Gastrocnemius medialis (tissue), 4 donors: ENCODE measurements around the gene TUSC7. TPM values are rescaled to one million over a fixed set of nuclear protein-coding genes. Genes with fewer than 3 reads are reported as not detected.

Source experiments
- ATAC-seq, 2 donors: fragments of 150-250 bp; one replicate each; pipeline ENCODE4 v1.9.1; 2016
- DNase-seq, 2 donors: peaks; one replicate each; pipeline ENCODE4 v3.0.0-alpha.2; 2019
- H3K27ac ChIP-seq, 4 donors: fragments of 200-600 bp; sonication (generic); 1 replicate in 1 of 4; 2 replicates in 3 of 4; pipeline ENCODE4 v1.5.1; 2016 to 2018; ENCODE audit warnings: mild to moderate bottlenecking in 2 of 4, moderate library complexity in 1 of 4
- H3K27me3 ChIP-seq, 3 donors: fragments of 200-600 bp; sonication (generic) in 2 of 3; 1 replicate in 1 of 3; 2 replicates in 2 of 3; pipeline versions ENCODE4 v1.5.1 to v1.6.0; 2016 to 2019; ENCODE audit warnings: mild to moderate bottlenecking in 1 of 3, moderate library complexity in 1 of 3
- H3K36me3 ChIP-seq, 2 donors: fragments of 200-600 bp; sonication (generic) in 1 of 2; one replicate each; pipeline ENCODE4 v1.5.1; 2017 to 2018
- H3K4me1 ChIP-seq, 2 donors: fragments of 200-600 bp; sonication (generic) in 1 of 2; one replicate each; pipeline ENCODE4 v1.5.1; 2016 to 2017; ENCODE audit warnings: mild to moderate bottlenecking in 2 of 2
- H3K4me3 ChIP-seq, 4 donors: fragments of 200-600 bp; sonication (generic) in 3 of 4; 1 replicate in 1 of 4; 2 replicates in 3 of 4; pipeline ENCODE4 v1.5.1; 2016 to 2019; ENCODE audit warnings: mild to moderate bottlenecking in 2 of 4
- H3K9me3 ChIP-seq, 3 donors: fragments of 200-600 bp; sonication (generic) in 2 of 3; 1 replicate in 1 of 3; 2 replicates in 2 of 3; pipeline ENCODE4 v1.5.1; 2016 to 2019
- POLR2A ChIP-seq, 2 donors: fragments of 450-650 bp; IDR thresholded peaks; one replicate each; pipeline ENCODE4 v1.6.1; 2017; ENCODE audit warnings: antibody characterized with exemption in 2 of 2, mild to moderate bottlenecking in 2 of 2, moderate library complexity in 2 of 2
- in situ Hi-C, 4 donors: fragments of 200-750 bp; cut with MboI; loops; one replicate each; pipeline versions ENCODE4 v1.15.0 to v1.8.0; 2017; ENCODE audit warnings: low sequenced_read_pairs in 4 of 4
- intact Hi-C: fragments of 100-400 bp; cut with DNase I; formaldehyde crosslinking; loops from one replicate; pipeline ENCODE4 v1.15.1; 2023; ENCODE audit warnings: low total_unique reads
- total RNA-seq, 4 donors: library from RNA; depleted of rRNA; stranded (reverse); fragments of >200 nt; gene quantifications; one replicate each; pipeline versions ENCODE4 v1.1.0 to v1.2.3, GENCODE V29; 2016
- TF ChIP-seq, protein P1 (sequence below), 5 experiments: fragments of 450-650 bp in 3 of 5; fragments of 200-600 bp in 2 of 5; sonication (generic) in 2 of 5; IDR thresholded peaks in 4 of 5; conservative IDR thresholded peaks in 1 of 5; 1 replicate in 4 of 5; 2 replicates in 1 of 5; pipeline ENCODE4 v1.5.1; 2016 to 2019; ENCODE audit warnings: antibody characterized with exemption in 5 of 5, mild to moderate bottlenecking in 3 of 5, moderate library complexity in 3 of 5

TUSC7 gene
- total RNA-seq, 4 donors from 2014 or later = not detected

DNA sequence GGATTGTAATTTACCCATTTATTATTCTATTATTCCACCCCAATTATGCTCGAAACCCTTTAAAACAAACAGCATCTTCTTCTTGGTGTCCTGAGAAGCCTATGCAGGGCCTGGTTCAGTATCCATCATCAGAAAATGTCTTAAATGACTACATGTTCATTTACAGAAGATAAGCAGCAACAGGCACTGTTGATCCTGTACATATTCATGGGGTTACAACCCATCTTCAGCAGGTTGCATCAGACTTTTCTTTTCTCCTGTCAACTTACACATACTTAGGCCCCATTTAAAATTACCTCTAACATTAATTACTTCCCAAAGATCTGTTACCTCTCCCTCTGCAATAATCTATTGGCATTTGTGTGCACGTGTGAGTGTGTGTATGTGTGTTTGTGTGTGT, 18.9 kb downstream of the TUSC7 start:
- intact Hi-C loops (no loop called here), in situ Hi-C loops (no loop called here)
- H3K9me3 ChIP-seq = no peaks in the 10 kb centered on the region

DNA sequence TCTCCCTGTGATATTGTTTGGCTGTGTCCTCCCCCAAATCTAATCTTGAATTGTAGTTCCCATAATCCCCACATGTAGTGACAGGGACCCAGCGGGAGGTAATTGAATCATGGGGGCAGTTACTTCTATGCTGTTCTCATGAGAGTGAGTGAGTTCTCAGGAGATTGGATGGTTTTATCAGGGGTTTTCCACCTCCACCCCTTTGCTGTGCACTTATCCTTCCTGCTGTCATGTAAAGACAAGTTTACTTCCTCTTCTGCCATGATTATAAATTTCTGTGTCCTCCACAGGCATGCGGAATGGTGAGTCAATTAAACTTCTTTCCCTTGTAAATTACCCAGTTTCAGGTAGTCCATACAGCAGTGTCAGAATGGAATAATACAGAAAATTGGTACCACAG, 24.7 kb downstream of the TUSC7 start:
- TF ChIP-seq, protein P1, sequence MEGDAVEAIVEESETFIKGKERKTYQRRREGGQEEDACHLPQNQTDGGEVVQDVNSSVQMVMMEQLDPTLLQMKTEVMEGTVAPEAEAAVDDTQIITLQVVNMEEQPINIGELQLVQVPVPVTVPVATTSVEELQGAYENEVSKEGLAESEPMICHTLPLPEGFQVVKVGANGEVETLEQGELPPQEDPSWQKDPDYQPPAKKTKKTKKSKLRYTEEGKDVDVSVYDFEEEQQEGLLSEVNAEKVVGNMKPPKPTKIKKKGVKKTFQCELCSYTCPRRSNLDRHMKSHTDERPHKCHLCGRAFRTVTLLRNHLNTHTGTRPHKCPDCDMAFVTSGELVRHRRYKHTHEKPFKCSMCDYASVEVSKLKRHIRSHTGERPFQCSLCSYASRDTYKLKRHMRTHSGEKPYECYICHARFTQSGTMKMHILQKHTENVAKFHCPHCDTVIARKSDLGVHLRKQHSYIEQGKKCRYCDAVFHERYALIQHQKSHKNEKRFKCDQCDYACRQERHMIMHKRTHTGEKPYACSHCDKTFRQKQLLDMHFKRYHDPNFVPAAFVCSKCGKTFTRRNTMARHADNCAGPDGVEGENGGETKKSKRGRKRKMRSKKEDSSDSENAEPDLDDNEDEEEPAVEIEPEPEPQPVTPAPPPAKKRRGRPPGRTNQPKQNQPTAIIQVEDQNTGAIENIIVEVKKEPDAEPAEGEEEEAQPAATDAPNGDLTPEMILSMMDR (IDR thresholded peaks at IDR 0.05 in 4 of 5, conservative IDR thresholded peaks at IDR 0.05 in 1 of 5) = no peak
- TF ChIP-seq POLR2A (IDR thresholded peaks at IDR 0.05) = no peak

More for the DNA sequence above, 18.9 kb downstream of the TUSC7 start:
- H3K36me3 ChIP-seq = no peaks in the 10 kb centered on the region
- H3K27me3 ChIP-seq = no peaks in the 10 kb centered on the region
- no peak overlapping the region for H3K4me3 ChIP-seq
- H3K4me1 ChIP-seq = no peaks in the 10 kb centered on the region
- ATAC-seq (no peak), DNase-seq (no peak)
- H3K27ac ChIP-seq = no peak overlapping the region
- TF ChIP-seq, protein P1 (IDR thresholded peaks at IDR 0.05 in 4 of 5, conservative IDR thresholded peaks at IDR 0.05 in 1 of 5) = no peak
- no peak for TF ChIP-seq POLR2A (IDR thresholded peaks at IDR 0.05)

DNA sequence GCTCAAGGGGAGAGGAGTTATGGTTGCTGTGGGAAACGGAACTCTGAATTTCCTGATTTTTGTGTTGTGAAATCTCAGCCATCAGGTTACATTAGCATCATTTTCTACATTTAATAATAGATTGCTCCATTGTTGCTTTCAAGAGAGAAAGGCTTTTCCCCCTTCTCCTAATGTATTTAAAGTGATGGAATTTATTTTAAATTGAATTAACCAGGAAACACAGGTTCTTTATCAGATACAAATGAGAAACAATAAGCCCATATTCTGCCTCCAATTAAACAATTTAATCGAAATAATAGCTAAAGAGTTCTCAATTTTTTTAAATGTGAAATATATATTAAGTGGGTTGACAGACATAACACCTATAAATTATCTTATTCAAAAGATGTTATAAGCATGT, 30.1 kb downstream of the TUSC7 start:
- no peaks in the 10 kb centered on the region for H3K9me3 ChIP-seq
- DNase-seq (no peak), ATAC-seq (no peak)
- no peak overlapping the region for H3K4me3 ChIP-seq
- no peaks in the 10 kb centered on the region for H3K27me3 ChIP-seq
- TF ChIP-seq POLR2A (IDR thresholded peaks at IDR 0.05) = no peak
- TF ChIP-seq, protein P1 (IDR thresholded peaks at IDR 0.05 in 4 of 5, conservative IDR thresholded peaks at IDR 0.05 in 1 of 5) = no peak
- intact Hi-C loops (no loop called here), in situ Hi-C loops (no loop called here)
- H3K4me1 ChIP-seq = no peaks in the 10 kb centered on the region
- H3K36me3 ChIP-seq = no peaks in the 10 kb centered on the region
- H3K27ac ChIP-seq = no peak overlapping the region

More for the DNA sequence above, 24.7 kb downstream of the TUSC7 start:
- Histone ChIP-seq H3K36me3 (no peaks in the 10 kb centered on the region), H3K4me3 (no peak overlapping the region), H3K4me1 (no peaks in the 10 kb centered on the region), H3K9me3 (no peaks in the 10 kb centered on the region), H3K27ac (no peak overlapping the region), H3K27me3 (no peaks in the 10 kb centered on the region)
- ATAC-seq (no peak), DNase-seq (no peak)
- intact Hi-C loops (no loop called here), in situ Hi-C loops (no loop called here)

DNA sequence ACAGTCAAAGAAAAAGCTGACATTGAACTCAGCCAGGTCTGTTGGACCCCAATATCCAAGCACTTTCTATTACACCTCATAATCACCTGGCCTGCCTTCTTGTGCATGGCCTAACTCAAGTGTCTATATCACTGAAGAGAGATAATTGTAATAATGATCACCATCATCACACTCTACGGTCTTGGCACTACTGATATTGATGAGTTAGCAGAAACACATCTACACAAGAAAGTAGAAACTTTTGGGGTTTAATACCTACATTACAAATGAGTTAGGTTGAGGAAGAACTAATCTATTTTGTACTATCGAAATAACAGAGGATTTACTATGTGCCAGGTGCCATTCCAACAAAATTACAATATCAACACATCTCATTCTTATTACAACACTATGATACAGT, 30.7 kb downstream of the TUSC7 start:
- Histone ChIP-seq H3K4me1 (no peaks in the 10 kb centered on the region), H3K9me3 (no peaks in the 10 kb centered on the region), H3K27ac (no peak overlapping the region), H3K27me3 (no peaks in the 10 kb centered on the region), H3K36me3 (no peaks in the 10 kb centered on the region), H3K4me3 (no peak overlapping the region)
- TF ChIP-seq POLR2A (IDR thresholded peaks at IDR 0.05) = no peak
- TF ChIP-seq, protein P1 (IDR thresholded peaks at IDR 0.05 in 4 of 5, conservative IDR thresholded peaks at IDR 0.05 in 1 of 5) = no peak
- in situ Hi-C loops = no loop called here
- intact Hi-C loops = no loop called here
- no peak for ATAC-seq
- no peak for DNase-seq

DNA sequence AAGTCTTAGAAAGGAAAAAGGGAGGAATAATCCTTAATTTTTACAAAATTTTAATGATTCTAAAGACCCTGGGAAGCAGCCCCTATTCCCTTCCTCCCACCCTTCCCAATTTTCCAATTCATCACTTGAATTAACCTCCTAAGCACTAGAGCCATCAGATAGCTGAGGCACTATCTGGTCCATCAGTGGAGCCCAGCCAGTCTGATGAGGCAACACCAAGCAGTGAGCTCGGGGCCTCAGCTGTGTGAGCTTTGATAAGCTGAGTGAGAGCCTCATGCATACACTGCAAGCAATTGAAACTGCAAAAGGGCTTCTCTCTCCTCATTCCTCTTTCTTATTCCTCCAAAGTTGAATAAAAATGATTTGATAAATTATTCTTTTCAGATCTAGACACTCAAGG, 31.9 kb downstream of the TUSC7 start:
- intact Hi-C loops = no loop called here
- no peaks in the 10 kb centered on the region for H3K9me3 ChIP-seq
- no peak for DNase-seq
- H3K27me3 ChIP-seq = no peaks in the 10 kb centered on the region
- TF ChIP-seq, protein P1 (IDR thresholded peaks at IDR 0.05 in 4 of 5, conservative IDR thresholded peaks at IDR 0.05 in 1 of 5) = no peak
- TF ChIP-seq POLR2A (IDR thresholded peaks at IDR 0.05) = no peak
- no peak overlapping the region for H3K27ac ChIP-seq
- ATAC-seq = no peak
- H3K4me3 ChIP-seq = no peak overlapping the region
- H3K4me1 ChIP-seq = no peaks in the 10 kb centered on the region
- in situ Hi-C loops = no loop called here
- no peaks in the 10 kb centered on the region for H3K36me3 ChIP-seq
